Endodermal cell (in vitro differentiated cells): ENCODE measurements around the gene SNPH. TPM values are rescaled to one million over a fixed set of nuclear protein-coding genes. Genes with fewer than 3 reads are reported as not detected.

Experiments used
- DNase-seq: peaks from one replicate; pipeline ENCODE4 v3.0.0-alpha.2; 2017
- H3K27ac ChIP-seq: 2 replicates; pipeline ENCODE4 v1.5.1; 2013; ENCODE audit warnings: mild to moderate bottlenecking, low read depth, low read length, moderate library complexity
- H3K27me3 ChIP-seq: 2 replicates; pipeline ENCODE4 v1.6.1; 2013; ENCODE audit warnings: mild to moderate bottlenecking, low read length, moderate library complexity; ENCODE audit not compliant: insufficient read depth, control insufficient read depth, poor library complexity, severe bottlenecking
- H3K36me3 ChIP-seq: 2 replicates; pipeline ENCODE4 v1.7.0; 2013; ENCODE audit warnings: mild to moderate bottlenecking, low read length, moderate library complexity; ENCODE audit not compliant: control insufficient read depth, insufficient read depth
- H3K4me1 ChIP-seq: one replicate; pipeline ENCODE4 v1.7.0; 2013; ENCODE audit warnings: low read length; ENCODE audit not compliant: control insufficient read depth, insufficient read depth
- H3K4me3 ChIP-seq: 2 replicates; pipeline ENCODE4 v1.5.1; 2013; ENCODE audit warnings: mild to moderate bottlenecking, low read length, moderate library complexity
- H3K9ac ChIP-seq: 2 replicates; pipeline ENCODE4 v1.6.1; 2013; ENCODE audit warnings: mild to moderate bottlenecking, low read length, moderate library complexity; ENCODE audit not compliant: poor library complexity, severe bottlenecking; ENCODE audit errors: extremely low read depth
- H3K9me3 ChIP-seq: 2 replicates; pipeline ENCODE4 v1.6.1; 2013; ENCODE audit warnings: mild to moderate bottlenecking, low read length, moderate library complexity; ENCODE audit not compliant: control insufficient read depth
- H3K27ac Mint-ChIP-seq: 2 replicates; pipeline ENCODE4 v1.8.0; 2020; ENCODE audit warnings: mixed read lengths
- H3K27me3 Mint-ChIP-seq: 2 replicates; pipeline ENCODE4 v1.8.0; 2021; ENCODE audit warnings: mild to moderate bottlenecking, mixed read lengths; ENCODE audit not compliant: insufficient read depth
- H3K36me3 Mint-ChIP-seq: 2 replicates; pipeline ENCODE4 v1.8.0; 2020; ENCODE audit warnings: low read depth, mixed read lengths
- H3K4me1 Mint-ChIP-seq: 2 replicates; pipeline ENCODE4 v1.8.0; 2020; ENCODE audit warnings: mixed read lengths
- H3K4me3 Mint-ChIP-seq: 2 replicates; pipeline ENCODE4 v1.8.0; 2020; ENCODE audit warnings: mild to moderate bottlenecking, moderate library complexity, mixed read lengths
- H3K9me3 Mint-ChIP-seq: 2 replicates; pipeline ENCODE4 v1.8.0; 2020; ENCODE audit warnings: mild to moderate bottlenecking, mixed read lengths
- CTCF ChIP-seq: fragments of 200-600 bp; sonication (generic); conservative IDR thresholded peaks from 2 replicates; pipeline ENCODE4 v1.5.0; 2021; ENCODE audit warnings: antibody characterized with exemption, mild to moderate bottlenecking
- WGBS, 2 experiments: methylation state at CpG; one replicate each; pipeline versions ENCODE4 v1.1.5 to v1.1.7; 2013; ENCODE audit warnings: missing lambda C conversion rate in 2 of 2, mixed read lengths in 1 of 2; ENCODE audit not compliant: insufficient coverage in 1 of 2, insufficient read length in 1 of 2; 5-methylcytosine and 5-hydroxymethylcytosine counted together
- total RNA-seq, 2 donors: library from RNA; stranded (reverse); fragmentation: NEBNext Ultra II Directional in 1 of 2; extraction: Animal tissue kit (Norgen Biotek cat#: 25700) in 1 of 2; gene quantifications; 2 replicates in 1 of 2; 3 replicates in 1 of 2; pipeline ENCODE4 v1.2.1, GENCODE V29; 2021

SNPH gene
- total RNA-seq, 2 donors from 2014 or later: 2.2 to 4.9 TPM

- Histone ChIP-seq H3K27ac (no peak overlapping the region), H3K27me3 (no peaks in the 10 kb centered on the region), H3K9ac (no peak overlapping the region), H3K36me3 (no peaks in the 10 kb centered on the region), H3K9me3 (no peaks in the 10 kb centered on the region), H3K4me1 (peaks cover 3% of the 10 kb centered on the region), H3K4me3 (no peak overlapping the region)
- Mint-ChIP-seq H3K36me3 (no peaks in the 10 kb centered on the region), H3K4me3 (no peak overlapping the region), H3K9me3 (no peaks in the 10 kb centered on the region), H3K4me1 (peaks cover 3% of the 10 kb centered on the region), H3K27me3 (no peaks in the 10 kb centered on the region), H3K27ac (no peak overlapping the region)
- no peak for DNase-seq
- no peak for TF ChIP-seq CTCF
- 83% methylated on average over 1 of the region's 1 CpG; no CpG with 5 or more reads in 1 of the 2 experiments for WGBS, 2 experiments
Measured at GRCh38 chr20:1287306-1287705, 21.2 kb downstream of the SNPH start.

- no peak overlapping the region for H3K4me3 Mint-ChIP-seq
- Histone ChIP-seq H3K9me3 (no peaks in the 10 kb centered on the region), H3K27me3 (no peaks in the 10 kb centered on the region), H3K9ac (no peak overlapping the region), H3K36me3 (no peaks in the 10 kb centered on the region), H3K27ac (no peak overlapping the region), H3K4me1 (peaks cover 3% of the 10 kb centered on the region), H3K4me3 (no peak overlapping the region)
- no peaks in the 10 kb centered on the region for H3K27me3 Mint-ChIP-seq
- H3K27ac Mint-ChIP-seq: no peak overlapping the region
- DNase-seq: no peak
- WGBS, 2 experiments: 91 to 93% methylated on average over 4 to 10 of the region's 11 CpGs
- no peaks in the 10 kb centered on the region for H3K9me3 Mint-ChIP-seq
- no peak for TF ChIP-seq CTCF
- no peaks in the 10 kb centered on the region for H3K36me3 Mint-ChIP-seq
- peaks cover 3% of the 10 kb centered on the region for H3K4me1 Mint-ChIP-seq
Measured at GRCh38 chr20:1287787-1288569, 21.9 kb downstream of the SNPH start.

- Mint-ChIP-seq H3K9me3 (no peaks in the 10 kb centered on the region), H3K27ac (no peak overlapping the region), H3K4me1 (peaks cover 3% of the 10 kb centered on the region), H3K4me3 (no peak overlapping the region), H3K36me3 (no peaks in the 10 kb centered on the region), H3K27me3 (no peaks in the 10 kb centered on the region)
- 81 to 85% methylated on average over 4 to 5 of the region's 5 CpGs for WGBS, 2 experiments
- peaks cover 3% of the 10 kb centered on the region for H3K4me1 ChIP-seq
- no peak for TF ChIP-seq CTCF
- no peak for DNase-seq
- no peaks in the 10 kb centered on the region for H3K27me3 ChIP-seq
- H3K4me3 ChIP-seq: no peak overlapping the region
- no peak overlapping the region for H3K9ac ChIP-seq
- H3K9me3 ChIP-seq: no peaks in the 10 kb centered on the region
- H3K36me3 ChIP-seq: no peaks in the 10 kb centered on the region
- H3K27ac ChIP-seq: no peak overlapping the region
Measured at GRCh38 chr20:1291191-1291741, 25.2 kb downstream of the SNPH start.
